Keratinocyte (primary cell): ENCODE data around the gene PRKCSH.
"Not testable (repeated sequence)": the region's sequence is repeated elsewhere in the genome, so short reads cannot be mapped to it uniquely, and the experiment has no call there.

Source experiments
- CTCF ChIP-seq, 3 experiments: IDR thresholded peaks in 1 of 3; conservative IDR thresholded peaks in 1 of 3; optimal IDR thresholded peaks in 1 of 3; 2 replicates in 2 of 3; 3 replicates in 1 of 3; pipeline versions ENCODE3 to v1.5.1; 2011; ENCODE audit warnings: low read length in 3 of 3, mild to moderate bottlenecking in 3 of 3, moderate library complexity in 2 of 3, control low read depth in 1 of 3, inconsistent platforms in 1 of 3; ENCODE audit not compliant: insufficient read depth in 2 of 3; ENCODE audit errors: extremely low read depth in 1 of 3
- EZH2 ChIP-seq: IDR thresholded peaks from one replicate; pipeline ENCODE4 v1.6.1; 2012; ENCODE audit warnings: inconsistent platforms, mild to moderate bottlenecking, low read length, moderate library complexity

- TF ChIP-seq CTCF (optimal IDR thresholded peaks at IDR 0.05 in 1 of 3, IDR thresholded peaks at IDR 0.05 in 1 of 3, conservative IDR thresholded peaks at IDR 0.05 in 1 of 3; ENCODE audit: extremely low read depth in 1 of 3, insufficient read depth in 2 of 3, low read length in 3 of 3); EZH2: not testable (repeated sequence)
These were observed 28.7 kb upstream of the PRKCSH start for GRCh38 chr19:11406703-11407236.
